Lower leg skin (tissue), 3 donors: ENCODE measurements around the gene BBIP1.

ENCODE experiments used
- CTCF ChIP-seq, 3 donors: fragments of 450-650 bp; IDR thresholded peaks; one replicate each; pipeline ENCODE4 v1.5.1; 2016; ENCODE audit warnings: antibody characterized with exemption in 3 of 3, mild to moderate bottlenecking in 3 of 3, moderate library complexity in 2 of 3
- POLR2A ChIP-seq, 2 donors: fragments of 450-650 bp; IDR thresholded peaks; one replicate each; pipeline ENCODE4 v1.6.1; 2016 to 2017; ENCODE audit warnings: antibody characterized with exemption in 2 of 2, mild to moderate bottlenecking in 1 of 2, moderate library complexity in 1 of 2

- TF ChIP-seq CTCF (IDR thresholded peaks at IDR 0.05) (no peak), POLR2A (IDR thresholded peaks at IDR 0.05) (no peak)
Measured at GRCh38 chr10:110862961-110863360, 56.0 kb downstream of the BBIP1 start.
